Measurements from ENCODE around the gene MESD. TPM values are rescaled to one million over a fixed set of nuclear protein-coding genes. Genes with fewer than 3 reads are reported as not detected.

The MESD gene
- polyA plus RNA-seq, 3 donors = 43.9 to 44.8 (median 44.2) TPM

DNA sequence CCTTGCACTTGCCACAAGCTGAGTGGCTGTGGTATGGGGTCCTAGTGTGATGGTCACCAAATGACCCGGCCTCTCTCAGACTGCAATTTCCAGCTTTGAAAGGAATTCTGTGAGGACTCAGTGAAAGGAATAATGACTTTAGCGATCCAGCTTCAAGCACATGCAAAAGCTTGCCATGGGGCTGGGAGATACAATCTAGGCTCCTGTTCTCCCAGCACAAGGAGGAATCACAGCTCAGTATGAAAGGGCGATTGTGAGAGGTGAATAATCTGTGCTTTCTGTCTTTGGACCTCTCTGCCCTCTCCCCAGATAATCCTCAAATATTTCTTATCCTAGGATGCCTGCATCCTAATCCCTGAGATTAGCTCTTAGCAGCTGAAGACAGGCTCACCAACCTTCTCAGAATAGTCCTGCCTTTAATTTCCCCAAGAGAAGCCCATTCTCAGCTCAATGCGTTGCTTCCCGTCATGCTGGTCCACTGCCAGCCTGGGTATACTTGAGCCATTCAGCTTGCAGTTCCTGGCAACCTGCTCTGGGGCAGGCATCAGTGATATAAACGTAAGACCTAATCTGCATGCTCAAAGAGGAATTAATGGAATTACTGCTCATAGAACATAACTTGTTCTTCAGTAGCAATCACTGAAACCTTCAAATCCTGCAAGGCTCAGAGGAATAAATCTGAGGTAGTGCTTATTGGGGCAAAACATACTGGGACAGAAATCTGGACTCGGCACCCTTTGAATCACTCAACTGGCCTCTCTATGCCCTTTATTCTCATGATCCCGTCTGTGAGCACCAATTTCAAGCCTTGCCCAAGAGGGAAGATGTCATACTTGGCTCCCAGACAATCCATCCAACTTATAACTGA lies 26.2 kb upstream of the MESD start:
- no peak for DNase-seq (ENCODE audit: low read depth in 3 of 3, low spot score in 2 of 3)

DNA sequence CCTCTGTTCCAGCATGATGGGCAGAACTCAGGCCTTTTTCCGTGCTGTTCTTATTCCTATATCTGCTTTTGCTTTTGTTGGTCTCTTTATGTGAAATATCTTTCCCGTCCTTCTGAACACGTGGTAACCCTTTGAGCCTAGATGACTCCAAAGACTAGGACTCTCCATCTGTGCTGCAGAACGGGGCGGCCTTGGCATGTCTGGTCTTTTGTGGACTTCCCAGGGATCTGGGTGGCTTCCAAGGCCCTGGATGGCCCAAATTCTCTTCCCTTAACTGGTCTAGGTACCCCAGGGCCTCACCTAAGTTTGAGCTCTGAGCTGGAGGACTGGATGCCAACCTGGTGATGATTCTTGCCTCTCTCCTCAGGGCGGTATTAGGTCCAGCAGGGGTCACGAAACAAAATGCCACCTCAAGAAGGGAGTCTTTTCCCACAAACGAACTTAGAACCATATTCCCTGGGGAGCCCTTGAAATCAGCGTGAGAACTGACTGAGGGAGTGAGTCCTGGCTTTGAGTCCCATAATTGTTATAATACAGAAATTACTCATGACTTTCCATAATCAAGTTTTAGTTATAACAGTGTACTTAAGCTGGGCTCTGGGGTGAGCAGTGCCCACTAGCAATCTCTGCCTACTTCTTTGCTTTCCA lies 25.0 kb upstream of the MESD start:
- DNase-seq (ENCODE audit: low read depth in 3 of 3, low spot score in 2 of 3) = no peak

DNA sequence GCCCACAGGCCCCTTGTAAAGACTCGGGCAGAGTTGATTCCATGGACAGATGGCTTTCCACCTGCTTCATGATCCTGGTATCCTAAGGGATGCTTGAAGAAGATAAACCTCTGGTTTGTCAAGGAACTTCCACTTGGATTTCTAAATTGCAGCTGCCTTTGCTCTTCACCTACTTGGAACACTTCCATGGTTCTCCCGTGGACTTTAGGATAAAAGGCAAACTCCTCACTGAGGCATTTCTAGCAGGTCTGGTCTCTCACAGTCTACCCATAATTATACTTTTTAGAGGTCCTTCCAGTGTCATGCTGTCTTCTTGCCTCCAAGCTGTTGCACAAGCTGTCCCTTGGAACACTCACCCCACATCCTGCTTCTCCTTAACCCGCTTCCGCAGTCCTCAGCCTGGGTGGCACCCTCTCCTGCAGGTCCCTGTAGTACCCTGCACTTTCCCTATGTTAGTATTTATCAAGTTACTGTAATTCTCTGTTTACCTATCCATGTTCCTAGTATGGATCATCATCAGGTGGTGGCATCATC lies 23.8 kb upstream of the MESD start:
- DNase-seq (ENCODE audit: low read depth in 3 of 3, low spot score in 2 of 3) = no peak

DNA sequence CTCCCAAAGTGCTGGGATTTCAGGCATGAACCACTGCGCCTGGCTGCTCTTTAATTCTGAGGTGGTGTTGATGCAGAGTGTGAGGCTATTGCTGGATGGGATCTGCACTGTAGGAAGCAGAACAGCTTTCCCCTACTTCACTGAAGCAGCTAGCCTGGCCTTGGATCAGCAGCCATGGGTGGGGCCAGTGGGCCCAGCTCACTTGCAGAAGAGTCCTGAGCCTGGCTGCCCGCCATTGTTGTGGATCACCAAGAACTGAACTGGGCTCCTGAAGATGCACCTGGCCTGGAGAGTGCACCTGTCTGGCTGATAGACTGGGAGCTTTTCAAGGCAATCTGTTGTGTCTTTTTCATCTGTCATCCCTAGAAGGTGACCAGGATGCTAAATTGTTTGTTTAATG lies 23.0 kb upstream of the MESD start:
- DNase-seq (ENCODE audit: low read depth in 3 of 3, low spot score in 2 of 3) = no peak

DNA sequence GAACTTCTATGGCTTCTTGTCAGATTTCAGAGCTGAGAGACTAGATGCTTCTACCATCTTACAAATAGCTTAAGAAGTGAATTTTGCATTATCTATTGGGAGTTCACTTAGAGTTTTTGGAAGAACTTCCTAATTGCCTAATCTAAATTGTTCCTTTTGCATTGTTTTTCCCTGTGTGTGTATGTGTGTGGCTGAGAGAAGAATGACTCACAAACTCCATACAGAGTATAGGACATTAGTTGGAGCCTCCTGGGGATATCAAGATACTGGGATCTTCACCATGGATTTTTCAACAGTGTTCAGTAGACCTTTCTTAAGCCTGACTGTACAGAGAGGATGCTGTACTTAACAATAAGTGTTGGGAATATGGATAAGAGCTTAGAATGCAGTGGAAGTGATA lies 22.0 kb upstream of the MESD start:
- no peak for DNase-seq (ENCODE audit: low read depth in 3 of 3, low spot score in 2 of 3)

DNA sequence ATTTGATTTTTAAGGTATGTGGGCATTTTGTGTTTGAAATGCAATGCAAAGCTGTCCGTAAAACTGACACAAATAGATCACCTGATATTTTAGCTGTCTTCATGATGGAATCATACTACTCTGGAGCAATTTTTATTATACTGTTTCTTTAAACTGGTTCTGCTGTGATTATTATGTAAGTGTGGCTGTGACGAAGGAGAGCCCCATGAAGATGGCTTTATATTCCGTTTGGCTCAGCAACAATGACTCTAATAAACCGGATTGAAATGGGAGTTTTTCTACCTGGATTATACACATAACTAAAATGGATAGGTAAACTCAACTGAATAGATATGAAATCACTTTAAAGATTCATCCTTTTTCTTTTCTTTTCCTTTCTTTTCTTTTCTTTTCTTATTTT lies 20.5 kb upstream of the MESD start:
- DNase-seq (ENCODE audit: low read depth in 3 of 3, low spot score in 2 of 3) = no peak

DNA sequence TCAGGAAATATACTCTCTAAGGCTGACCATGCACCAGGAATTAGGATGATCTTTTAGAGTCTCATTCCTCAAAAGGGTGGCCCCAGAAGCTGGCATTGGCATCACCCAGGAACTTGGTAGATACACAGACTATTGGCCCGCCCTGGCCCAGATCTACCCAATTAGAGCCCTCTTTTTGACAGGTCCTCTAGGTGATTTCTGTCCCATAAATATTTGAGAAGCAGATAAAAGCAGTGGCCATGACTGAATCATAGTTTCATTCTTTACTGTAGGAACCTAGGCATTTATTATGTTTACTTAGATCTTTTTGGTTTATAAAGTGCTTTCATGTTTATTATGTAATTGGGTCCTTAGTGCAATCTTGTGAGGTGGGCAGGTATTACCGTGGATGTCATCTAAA lies 18.7 kb upstream of the MESD start:
- no peak for DNase-seq (ENCODE audit: low read depth in 3 of 3, low spot score in 2 of 3)

DNA sequence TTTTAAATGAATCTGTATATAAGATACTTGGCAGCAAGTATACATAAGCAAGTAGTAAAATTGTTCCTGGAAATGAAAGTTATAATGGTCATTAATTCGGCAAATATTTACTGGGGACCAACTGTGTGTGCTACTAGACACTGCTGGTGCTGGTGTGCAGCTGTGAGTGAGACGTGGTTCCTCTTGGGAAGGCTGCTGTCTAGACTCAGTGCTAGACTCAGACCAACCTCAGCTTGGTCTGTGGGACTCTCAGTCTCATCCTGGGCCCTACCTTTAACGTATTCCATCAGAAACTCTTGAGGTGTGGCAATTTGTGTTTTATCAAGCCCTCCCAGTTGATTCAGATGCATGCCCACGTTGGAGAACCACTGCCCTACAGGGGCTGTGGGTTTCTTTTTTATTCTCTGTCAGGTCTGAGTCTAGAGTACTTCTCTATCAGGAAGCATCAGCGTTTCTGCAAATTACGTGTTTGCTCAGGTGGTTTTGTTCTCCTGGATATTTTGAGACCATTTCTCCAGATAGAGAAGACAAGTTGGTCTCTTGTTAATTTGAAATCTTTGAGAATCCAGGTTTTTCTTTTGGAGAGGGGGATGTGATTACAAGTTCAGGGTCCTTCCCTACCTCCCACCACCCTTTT lies 17.9 kb upstream of the MESD start:
- no peak for DNase-seq (ENCODE audit: low read depth in 3 of 3, low spot score in 2 of 3)

DNA sequence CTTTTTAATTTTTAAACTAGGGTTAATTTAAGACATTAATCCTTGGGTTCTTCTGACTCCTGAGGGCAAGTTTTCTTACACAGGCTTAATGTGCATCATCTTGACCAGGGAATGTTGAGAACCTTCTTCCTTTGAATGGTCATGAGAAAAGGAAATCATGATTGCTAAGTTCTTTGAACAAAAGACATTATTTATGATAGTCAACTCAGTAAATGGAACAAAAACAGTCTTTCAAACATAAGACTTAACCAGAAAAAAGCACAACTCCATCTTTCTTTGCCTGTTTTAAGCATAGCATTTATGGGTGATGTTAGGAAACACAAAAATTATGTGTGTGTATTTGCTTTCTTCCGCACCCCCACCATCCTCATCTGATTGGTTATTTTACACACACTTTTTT lies 16.5 kb upstream of the MESD start:
- DNase-seq (ENCODE audit: low read depth in 3 of 3, low spot score in 2 of 3) = no peak

DNA sequence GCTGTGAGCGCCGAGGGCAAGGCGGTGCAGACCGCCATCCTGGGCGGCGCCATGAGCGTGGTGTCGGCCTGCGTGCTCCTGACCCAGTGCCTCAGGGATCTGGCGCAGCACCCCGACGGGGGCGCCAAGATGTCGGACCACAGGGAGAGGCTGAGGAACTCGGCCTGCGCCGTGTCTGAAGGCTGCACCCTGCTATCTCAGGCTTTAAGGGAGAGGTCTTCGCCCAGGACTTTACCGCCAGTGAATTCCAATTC lies 13.4 kb upstream of the MESD start:
- DNase-seq (ENCODE audit: low read depth in 3 of 3, low spot score in 2 of 3) = no peak

DNA sequence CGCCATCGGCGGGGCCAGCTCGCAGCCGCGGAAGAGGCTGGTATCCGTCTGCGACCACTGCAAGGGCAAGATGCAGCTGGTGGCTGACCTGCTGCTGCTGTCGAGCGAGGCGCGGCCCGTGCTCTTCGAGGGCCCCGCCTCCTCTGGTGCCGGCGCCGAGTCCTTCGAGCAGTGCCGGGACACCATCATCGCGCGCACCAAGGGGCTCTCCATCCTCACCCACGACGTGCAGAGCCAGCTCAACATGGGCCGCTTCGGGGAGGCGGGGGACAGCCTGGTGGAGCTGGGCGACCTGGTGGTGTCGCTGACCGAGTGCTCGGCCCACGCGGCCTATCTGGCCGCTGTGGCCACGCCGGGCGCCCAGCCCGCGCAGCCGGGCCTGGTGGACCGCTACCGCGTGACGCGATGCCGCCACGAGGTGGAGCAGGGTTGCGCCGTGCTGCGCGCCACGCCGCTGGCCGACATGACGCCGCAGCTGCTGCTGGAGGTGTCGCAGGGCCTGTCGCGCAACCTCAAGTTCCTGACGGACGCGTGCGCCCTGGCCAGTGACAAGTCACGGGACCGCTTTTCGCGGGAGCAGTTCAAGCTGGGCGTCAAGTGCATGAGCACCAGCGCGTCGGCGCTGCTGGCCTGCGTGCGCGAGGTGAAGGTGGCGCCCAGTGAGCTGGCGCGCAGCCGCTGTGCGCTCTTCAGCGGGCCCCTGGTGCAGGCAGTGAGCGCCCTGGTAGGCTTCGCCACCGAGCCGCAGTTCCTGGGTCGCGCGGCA lies 12.9 kb upstream of the MESD start:
- no peak for DNase-seq (ENCODE audit: low read depth in 3 of 3, low spot score in 2 of 3)

DNA sequence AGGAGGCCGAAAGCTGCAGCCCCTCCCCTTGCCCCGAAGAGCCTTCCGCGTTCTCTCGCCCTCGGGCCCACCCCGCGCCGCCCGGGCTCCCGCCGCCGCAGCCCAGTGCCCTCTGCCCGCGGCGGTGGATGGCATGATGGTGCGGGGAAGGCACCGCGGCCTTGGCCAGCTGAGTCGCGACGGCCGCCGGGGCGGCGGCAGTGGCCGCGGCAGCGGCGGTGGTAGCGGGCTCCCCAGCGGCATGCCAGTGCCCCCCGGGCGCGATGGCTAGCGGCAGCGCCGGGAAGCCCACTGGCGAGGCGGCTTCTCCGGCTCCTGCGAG lies 12.4 kb upstream of the MESD start:
- no peak for DNase-seq (ENCODE audit: low read depth in 3 of 3, low spot score in 2 of 3)

DNA sequence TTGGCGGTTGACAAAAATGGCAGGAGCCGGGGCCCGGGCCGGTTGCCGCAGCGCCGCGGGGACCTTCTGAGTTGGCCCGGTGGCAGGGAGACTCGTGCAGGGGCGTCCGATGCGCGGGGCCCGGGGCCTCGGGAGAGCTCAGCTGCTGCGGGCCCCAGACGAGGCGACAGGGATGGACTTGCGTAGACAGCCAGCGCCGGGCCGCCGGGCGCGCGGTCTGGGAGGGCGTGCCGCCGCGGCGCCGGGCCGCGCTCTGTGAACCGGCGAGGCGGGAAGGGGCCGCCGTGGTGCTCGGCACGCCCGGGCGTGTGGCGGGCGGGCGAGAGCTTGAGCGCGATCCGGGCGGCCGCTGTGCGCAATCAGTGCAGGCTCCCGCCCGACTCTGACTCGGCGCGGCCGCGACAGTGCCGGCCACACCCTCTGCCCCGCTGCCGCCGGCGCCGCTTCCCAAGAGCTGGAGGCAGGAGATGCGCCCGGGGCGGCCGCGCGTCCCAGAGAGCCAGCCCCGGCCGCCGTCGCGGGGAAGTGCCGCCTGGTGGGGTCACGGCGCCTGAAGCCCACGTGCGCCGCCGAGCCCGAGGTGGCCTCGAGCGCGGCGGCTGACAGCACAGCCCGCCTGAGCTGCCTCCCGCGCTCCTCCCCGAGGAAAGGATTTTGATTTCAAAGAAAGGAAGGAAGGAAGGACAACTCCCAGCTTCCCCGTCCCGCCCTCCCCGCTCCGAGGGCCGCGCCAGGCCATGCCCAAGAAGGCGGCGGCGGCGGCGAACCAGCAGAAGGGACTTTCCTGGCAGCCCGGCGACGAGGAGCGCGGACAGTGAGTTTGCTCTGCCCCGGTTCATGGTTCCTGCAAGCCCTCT lies 11.8 kb upstream of the MESD start:
- DNase-seq (ENCODE audit: low read depth in 3 of 3, low spot score in 2 of 3) = no peak

DNA sequence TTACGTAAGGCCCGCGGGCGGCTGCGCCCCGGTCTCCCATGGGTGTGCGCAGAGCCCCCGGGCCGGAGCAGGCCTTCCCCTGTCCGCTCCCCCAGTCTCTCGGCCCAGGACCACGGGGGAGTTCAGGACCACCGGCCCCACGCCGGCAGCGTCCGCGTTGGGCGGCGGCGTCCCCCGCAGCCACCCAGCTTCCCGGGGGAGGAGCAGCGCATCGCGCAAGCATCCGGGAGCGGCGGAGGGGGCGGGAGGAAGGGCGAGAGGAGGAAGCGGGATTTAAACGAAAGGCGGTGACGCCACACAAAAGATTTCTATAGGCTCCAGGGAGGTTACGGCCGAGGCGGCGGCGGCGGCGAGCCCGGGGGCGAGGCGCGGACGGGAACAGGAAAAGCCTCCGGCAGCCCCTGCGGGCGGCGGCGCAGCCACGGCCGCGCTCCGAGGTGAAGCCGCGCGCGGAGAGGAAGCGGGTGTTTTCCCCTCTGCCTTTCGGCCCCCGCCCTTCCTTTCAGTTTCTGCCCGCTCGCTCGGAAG lies 11.1 kb upstream of the MESD start, which contains the start of gene TLNRD1:
TLNRD1 (plus strand) TSS at position 300 of the 528 bp plus-strand sequence. CDS start 1,349 bp downstream, outside the sequence.
- DNase-seq (ENCODE audit: low read depth in 3 of 3, low spot score in 2 of 3) = peak in 2 of 3 donors; percentile 64 to 78

DNA sequence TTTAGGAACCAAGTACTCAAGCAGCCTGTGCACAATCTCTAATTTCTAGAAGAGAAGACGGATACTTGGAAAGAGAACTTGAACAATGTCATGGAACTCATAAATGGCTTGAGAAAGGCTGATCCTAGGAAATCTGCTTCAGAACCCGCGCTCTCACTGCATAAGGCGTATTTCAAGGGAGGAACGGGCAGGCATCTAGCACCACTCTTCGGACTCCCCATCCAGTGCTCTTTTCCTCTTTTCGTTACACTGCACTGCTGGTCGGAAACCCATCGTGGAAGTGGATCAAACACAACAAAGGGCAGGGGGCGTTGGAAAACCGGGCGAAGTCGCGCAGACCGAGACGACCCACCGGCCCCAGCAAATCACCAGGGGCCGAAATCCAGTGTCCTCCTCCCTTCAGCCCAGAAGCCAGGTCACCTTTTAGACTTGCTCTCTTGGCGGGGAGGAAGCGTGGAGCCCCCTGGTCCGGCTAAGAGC lies 10.6 kb upstream of the MESD start:
- DNase-seq (ENCODE audit: low read depth in 3 of 3, low spot score in 2 of 3) = no peak

DNA sequence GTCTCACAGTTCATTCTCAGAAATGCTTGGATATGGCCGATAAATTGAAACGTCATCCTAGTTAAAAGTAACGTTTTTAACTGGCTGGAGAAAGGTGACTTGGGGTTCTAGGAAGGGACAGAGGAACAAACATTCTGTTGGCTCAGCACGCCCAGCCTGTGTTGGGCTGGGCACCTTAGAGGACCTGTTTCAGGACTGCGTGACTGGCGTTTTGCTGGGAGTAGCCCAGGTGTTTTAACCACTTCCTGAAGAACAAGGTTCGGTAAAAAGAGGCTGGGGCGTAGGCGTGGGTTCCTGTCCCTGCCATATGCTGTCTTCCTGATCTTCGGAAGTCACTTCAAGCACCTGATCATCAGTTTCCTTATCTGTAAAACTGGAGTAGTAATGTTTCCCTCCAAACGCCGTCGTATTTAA lies 10.0 kb upstream of the MESD start:
- no peak for DNase-seq (ENCODE audit: low read depth in 3 of 3, low spot score in 2 of 3)

DNA sequence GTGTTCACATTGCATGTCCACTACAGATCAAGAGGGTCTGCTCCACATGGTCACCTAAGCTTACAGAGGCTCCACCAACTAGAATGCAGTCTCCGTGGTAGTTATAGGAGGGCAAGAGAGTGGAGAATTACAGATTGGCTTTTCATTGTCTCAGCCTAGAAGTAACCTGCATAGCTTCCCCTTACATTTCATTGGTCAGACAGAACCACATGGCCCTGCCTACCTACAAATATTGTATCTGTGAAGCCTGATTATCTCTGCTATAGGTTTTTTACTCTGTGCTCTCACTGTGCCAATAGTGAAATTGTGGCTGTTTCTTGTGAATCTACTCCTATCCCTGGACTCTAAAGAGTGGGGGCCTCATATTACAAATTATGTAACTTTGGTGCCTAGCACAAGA lies 8.6 kb upstream of the MESD start:
- no peak for DNase-seq (ENCODE audit: low read depth in 3 of 3, low spot score in 2 of 3)

DNA sequence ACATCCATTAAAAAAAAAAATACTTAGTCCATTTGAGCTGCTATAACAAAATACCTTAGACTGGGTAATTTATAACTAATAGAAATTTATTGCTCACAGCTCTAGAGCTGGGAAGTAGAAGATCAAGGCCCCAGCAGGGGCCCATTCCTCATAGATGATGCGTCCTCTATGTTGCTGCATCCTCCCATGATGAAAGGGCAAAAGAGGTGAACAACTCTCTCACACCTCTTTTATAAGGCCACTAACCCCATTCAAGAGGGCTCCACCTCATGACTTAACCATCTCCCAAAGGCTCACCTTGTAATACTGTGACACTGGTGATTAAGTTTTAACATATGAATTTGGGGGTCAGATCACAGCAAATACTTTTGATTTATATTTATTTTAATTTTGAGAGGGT lies 8.1 kb upstream of the MESD start:
- no peak for DNase-seq (ENCODE audit: low read depth in 3 of 3, low spot score in 2 of 3)

DNA sequence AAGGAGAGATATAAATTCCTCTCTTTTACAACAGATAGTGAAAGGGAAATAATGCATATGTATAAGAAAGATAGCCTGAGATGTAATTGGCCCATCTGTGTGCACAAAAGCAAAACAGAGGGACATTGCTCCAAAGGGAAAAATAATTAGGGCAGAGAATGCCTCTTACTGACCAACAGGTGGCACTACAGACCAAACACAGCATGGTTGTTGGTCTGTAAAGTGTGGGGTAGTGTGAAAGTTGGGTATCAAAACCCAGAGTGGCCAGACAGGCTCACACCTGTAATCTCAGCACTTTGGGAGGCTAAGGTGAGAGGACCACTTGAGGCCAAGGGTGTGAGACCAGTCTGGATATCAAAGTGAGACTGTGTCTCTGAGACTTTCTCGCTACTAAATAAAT lies 6.6 kb upstream of the MESD start:
- DNase-seq (ENCODE audit: low read depth in 3 of 3, low spot score in 2 of 3) = no peak

DNA sequence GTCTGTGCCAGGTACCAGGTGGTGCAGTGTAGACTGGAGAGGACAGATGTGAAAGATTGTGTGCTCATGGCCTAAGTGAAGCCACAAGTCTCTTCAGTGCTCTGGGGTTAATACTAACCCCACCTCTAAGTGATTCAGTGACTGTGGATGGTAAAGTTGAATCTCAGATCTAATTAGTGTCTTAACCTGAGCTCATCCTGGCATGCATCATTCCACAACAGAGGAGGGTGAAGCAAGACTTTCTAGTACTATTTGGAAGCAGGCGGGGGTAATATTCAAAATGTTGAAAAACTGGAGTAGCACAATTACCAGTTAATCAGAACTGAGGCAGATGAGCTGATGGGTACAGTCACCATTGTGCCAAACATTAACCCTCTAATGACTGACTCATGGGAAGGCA lies 2.8 kb upstream of the MESD start:
- no peak for DNase-seq (ENCODE audit: low read depth in 3 of 3, low spot score in 2 of 3)
